GM12801 (cell line): Measurements from ENCODE around the gene MBNL3.

Experiments used
- CTCF ChIP-seq: IDR thresholded peaks from one replicate; pipeline ENCODE4 v1.5.1; 2011; ENCODE audit warnings: control low read depth; ENCODE audit not compliant: insufficient read length; ENCODE audit errors: extremely low read depth

MBNL3 gene

GRCh38 chrX:132373610-132374009, 115.2 kb downstream of the MBNL3 start:
- no peak for TF ChIP-seq CTCF

GRCh38 chrX:132369617-132370326, 119.1 kb downstream of the MBNL3 start:
- TF ChIP-seq CTCF, result no peak

GRCh38 chrX:132367984-132368383, 120.9 kb downstream of the MBNL3 start:
- no peak for TF ChIP-seq CTCF

GRCh38 chrX:132367314-132367713, 121.5 kb downstream of the MBNL3 start:
- TF ChIP-seq CTCF, result no peak

- no peak for TF ChIP-seq CTCF
Observed at GRCh38 chrX:132365490-132365889, 123.3 kb downstream of the MBNL3 start.

GRCh38 chrX:132364313-132364712, 124.5 kb downstream of the MBNL3 start:
- TF ChIP-seq CTCF, result no peak

- no peak for TF ChIP-seq CTCF
Observed at GRCh38 chrX:132353430-132353829, 135.4 kb downstream of the MBNL3 start.
